Putamen (tissue), 1 donor: Measurements from ENCODE around the gene C4orf36.
A peak's percentile ranks its signal among the peaks of the same experiment; 100 is the strongest.

ENCODE experiments used
- DNase-seq: peaks from one replicate; pipeline ENCODE4 v3.0.0-alpha.2; 2016; ENCODE audit warnings: low spot score

The C4orf36 gene

GRCh38 chr4:86857341-86858052 is 34.7 kb downstream of the C4orf36 start:
- no peak for DNase-seq

- no peak for DNase-seq
Measured at GRCh38 chr4:86856896-86857295, 35.3 kb downstream of the C4orf36 start.

- DNase-seq = no peak
Measured at GRCh38 chr4:86855572-86855971, 36.6 kb downstream of the C4orf36 start.

GRCh38 chr4:86853209-86853608 is 39.0 kb downstream of the C4orf36 start:
- DNase-seq = no peak

GRCh38 chr4:86848732-86849619 is 43.2 kb downstream of the C4orf36 start, which contains the start of gene SLC10A6:
SLC10A6 (minus strand) TSS chr4:86849384; CDS start chr4:86849115, 269 bp downstream.
- peak; percentile 3 for DNase-seq

GRCh38 chr4:86848136-86848535 is 44.1 kb downstream of the C4orf36 start:
- no peak for DNase-seq

- no peak for DNase-seq
Measured at GRCh38 chr4:86847571-86847970, 44.7 kb downstream of the C4orf36 start.

GRCh38 chr4:86846921-86847320 is 45.3 kb downstream of the C4orf36 start:
- DNase-seq = no peak

- DNase-seq = no peak
Measured at GRCh38 chr4:86845593-86845992, 46.6 kb downstream of the C4orf36 start.

GRCh38 chr4:86841309-86841708 is 50.9 kb downstream of the C4orf36 start:
- DNase-seq = no peak

GRCh38 chr4:86840858-86841257 is 51.4 kb downstream of the C4orf36 start:
- DNase-seq = no peak

GRCh38 chr4:86837691-86838503 is 54.3 kb downstream of the C4orf36 start:
- DNase-seq = no peak

- no peak for DNase-seq
Measured at GRCh38 chr4:86835677-86836076, 56.5 kb downstream of the C4orf36 start.

GRCh38 chr4:86834901-86835300 is 57.3 kb downstream of the C4orf36 start:
- DNase-seq = no peak

- DNase-seq = no peak
Measured at GRCh38 chr4:86833615-86834014, 58.6 kb downstream of the C4orf36 start.

- no peak for DNase-seq
Measured at GRCh38 chr4:86831262-86832130, 60.7 kb downstream of the C4orf36 start.
